Gastroesophageal sphincter (tissue), 4 donors: ENCODE measurements around the gene MYO9A. TPM values are rescaled to one million over a fixed set of nuclear protein-coding genes. Genes with fewer than 3 reads are reported as not detected.

Experiments used
- ATAC-seq: fragments of 150-250 bp; one replicate; pipeline ENCODE4 v1.9.1; 2016; ENCODE audit warnings: mild to moderate bottlenecking, moderate library complexity
- H3K27ac ChIP-seq, 4 donors: fragments of 200-600 bp; sonication (generic) in 3 of 4; 1 replicate in 3 of 4; 2 replicates in 1 of 4; pipeline ENCODE4 v1.5.1; 2016 to 2019
- H3K27me3 ChIP-seq: fragments of 200-600 bp; sonication (generic); one replicate; pipeline ENCODE4 v1.5.1; 2019
- H3K36me3 ChIP-seq, 2 donors: fragments of 200-600 bp; sonication (generic); one replicate each; pipeline ENCODE4 v1.5.1; 2019; ENCODE audit warnings: control low read depth in 1 of 2
- H3K4me1 ChIP-seq, 3 donors: fragments of 200-600 bp; sonication (generic); 1 replicate in 2 of 3; 2 replicates in 1 of 3; pipeline ENCODE4 v1.5.1; 2016 to 2019; ENCODE audit warnings: control low read depth in 2 of 3
- H3K4me3 ChIP-seq, 2 donors: fragments of 200-600 bp; sonication (generic); one replicate each; pipeline ENCODE4 v1.5.1; 2019; ENCODE audit warnings: mild to moderate bottlenecking in 1 of 2, moderate library complexity in 1 of 2
- H3K9me3 ChIP-seq, 3 donors: fragments of 200-600 bp; sonication (generic); one replicate each; pipeline ENCODE4 v1.5.1; 2017 to 2019; ENCODE audit warnings: control low read depth in 2 of 3
- EP300 ChIP-seq: sonication (generic); formaldehyde crosslinking; IDR thresholded peaks from one replicate; pipeline ENCODE4 v1.6.1; 2017; ENCODE audit warnings: antibody characterized with exemption, mild to moderate bottlenecking
- POLR2A ChIP-seq, 2 donors: fragments of 450-650 bp; IDR thresholded peaks; one replicate each; pipeline ENCODE4 v1.6.1; 2017; ENCODE audit warnings: antibody characterized with exemption in 2 of 2, mild to moderate bottlenecking in 2 of 2, moderate library complexity in 1 of 2
- POLR2AphosphoS5 ChIP-seq: sonication (generic); formaldehyde crosslinking; IDR thresholded peaks from one replicate; pipeline ENCODE4 v1.6.1; 2017; ENCODE audit warnings: antibody characterized with exemption
- WGBS, 2 donors: methylation state at CpG; one replicate each; pipeline ENCODE4 v1.1.5; 2018; ENCODE audit warnings: low coverage in 1 of 2; 5-methylcytosine and 5-hydroxymethylcytosine counted together
- total RNA-seq, 4 donors: library from RNA; depleted of rRNA; stranded (reverse); fragments of >200 nt; gene quantifications; one replicate each; pipeline ENCODE4 v1.1.0, GENCODE V29; 2016
- TF ChIP-seq, protein P1 (sequence below), 4 experiments: fragments of 200-600 bp in 2 of 4; fragments of 450-650 bp in 2 of 4; sonication (generic) in 1 of 4; IDR thresholded peaks; one replicate each; pipeline ENCODE4 v1.5.1; 2017 to 2019; ENCODE audit warnings: antibody characterized with exemption in 4 of 4, mild to moderate bottlenecking in 2 of 4, moderate library complexity in 2 of 4

Gene MYO9A
- total RNA-seq, 4 donors from 2014 or later: 74.5 to 118 (median 108) TPM

DNA sequence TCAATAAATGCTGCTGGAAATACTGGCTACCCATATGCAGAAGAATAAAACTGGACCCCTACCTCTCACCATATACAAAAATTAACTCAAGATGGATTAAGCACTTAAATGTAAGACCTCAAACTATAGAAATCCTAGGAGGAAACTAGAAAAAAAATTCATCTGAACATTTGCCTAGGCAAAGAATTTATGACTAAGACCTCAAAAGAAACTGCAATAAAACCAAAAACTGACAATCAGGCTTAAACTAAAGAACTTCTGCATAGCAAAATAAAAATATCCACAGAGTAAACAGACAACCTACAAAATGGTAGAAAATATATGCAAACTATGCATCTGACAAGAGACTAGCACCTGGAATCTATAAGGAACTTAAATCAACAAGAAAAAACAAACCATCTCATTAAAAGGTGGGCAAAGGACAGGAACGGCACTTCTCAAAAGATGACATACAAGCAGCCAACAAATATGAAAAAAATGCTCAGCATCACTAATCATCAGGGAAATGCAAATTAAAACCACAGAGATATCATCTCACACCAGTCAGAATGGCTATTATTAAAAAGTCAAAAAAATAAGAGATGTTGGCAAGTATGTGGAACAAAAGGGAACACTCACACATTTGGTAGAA is 47.0 kb downstream of the MYO9A start:
- Histone ChIP-seq H3K36me3 (no peaks in the 10 kb centered on the region), H3K27ac (no peak overlapping the region), H3K9me3 (no peaks in the 10 kb centered on the region), H3K4me3 (no peak overlapping the region), H3K4me1 (peaks cover 0 to 39% (median 0%) of the 10 kb centered on the region in 3 donors), H3K27me3 (no peaks in the 10 kb centered on the region)
- WGBS, 2 donors: 62 to 89% methylated on average over 1 of the region's 1 CpG
- no peak for ATAC-seq
- TF ChIP-seq EP300 (no peak), POLR2AphosphoS5 (no peak), POLR2A (IDR thresholded peaks at IDR 0.05) (no peak)
- TF ChIP-seq, protein P1, sequence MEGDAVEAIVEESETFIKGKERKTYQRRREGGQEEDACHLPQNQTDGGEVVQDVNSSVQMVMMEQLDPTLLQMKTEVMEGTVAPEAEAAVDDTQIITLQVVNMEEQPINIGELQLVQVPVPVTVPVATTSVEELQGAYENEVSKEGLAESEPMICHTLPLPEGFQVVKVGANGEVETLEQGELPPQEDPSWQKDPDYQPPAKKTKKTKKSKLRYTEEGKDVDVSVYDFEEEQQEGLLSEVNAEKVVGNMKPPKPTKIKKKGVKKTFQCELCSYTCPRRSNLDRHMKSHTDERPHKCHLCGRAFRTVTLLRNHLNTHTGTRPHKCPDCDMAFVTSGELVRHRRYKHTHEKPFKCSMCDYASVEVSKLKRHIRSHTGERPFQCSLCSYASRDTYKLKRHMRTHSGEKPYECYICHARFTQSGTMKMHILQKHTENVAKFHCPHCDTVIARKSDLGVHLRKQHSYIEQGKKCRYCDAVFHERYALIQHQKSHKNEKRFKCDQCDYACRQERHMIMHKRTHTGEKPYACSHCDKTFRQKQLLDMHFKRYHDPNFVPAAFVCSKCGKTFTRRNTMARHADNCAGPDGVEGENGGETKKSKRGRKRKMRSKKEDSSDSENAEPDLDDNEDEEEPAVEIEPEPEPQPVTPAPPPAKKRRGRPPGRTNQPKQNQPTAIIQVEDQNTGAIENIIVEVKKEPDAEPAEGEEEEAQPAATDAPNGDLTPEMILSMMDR (IDR thresholded peaks at IDR 0.05): no peak

- ATAC-seq: no peak
- Histone ChIP-seq H3K27ac (no peak overlapping the region), H3K9me3 (no peaks in the 10 kb centered on the region), H3K27me3 (no peaks in the 10 kb centered on the region), H3K4me3 (no peak overlapping the region), H3K36me3 (no peaks in the 10 kb centered on the region), H3K4me1 (peaks cover 0 to 25% (median 0%) of the 10 kb centered on the region in 3 donors)
- no peak for TF ChIP-seq EP300
Measured at GRCh38 chr15:72068856-72069255, 49.1 kb downstream of the MYO9A start.

GRCh38 chr15:72065801-72066200 is 52.1 kb downstream of the MYO9A start:
- Histone ChIP-seq H3K4me1 (peaks cover 0 to 25% (median 0%) of the 10 kb centered on the region in 3 donors), H3K27ac (no peak overlapping the region), H3K36me3 (no peaks in the 10 kb centered on the region), H3K4me3 (no peak overlapping the region), H3K27me3 (no peaks in the 10 kb centered on the region), H3K9me3 (no peaks in the 10 kb centered on the region)
- TF ChIP-seq POLR2A (IDR thresholded peaks at IDR 0.05) (no peak), EP300 (no peak), POLR2AphosphoS5 (no peak)
- TF ChIP-seq, protein P1 (IDR thresholded peaks at IDR 0.05): no peak
- 78% methylated on average over 2 of the region's 2 CpGs for WGBS, 2 donors
- no peak for ATAC-seq

DNA sequence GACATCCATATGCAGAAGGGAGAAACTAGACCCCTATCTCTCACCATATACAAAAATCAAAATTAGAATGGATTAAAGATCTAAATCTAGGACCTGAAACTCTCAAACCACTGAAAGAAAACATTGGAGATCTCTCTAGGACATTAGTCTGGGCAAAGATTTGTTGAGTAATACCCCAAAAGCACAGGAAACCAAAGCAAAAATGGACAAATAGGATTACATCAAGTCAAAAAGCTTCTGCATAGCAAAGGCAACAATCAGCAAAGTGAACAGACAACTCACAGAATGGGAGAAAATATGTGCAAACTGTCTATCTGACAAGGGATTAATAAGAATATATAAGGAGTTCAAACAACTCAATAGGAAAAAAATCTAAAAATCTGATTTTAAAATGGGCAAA is 54.8 kb downstream of the MYO9A start:
- TF ChIP-seq, protein P1 (IDR thresholded peaks at IDR 0.05): no peak
- TF ChIP-seq EP300 (no peak), POLR2A (IDR thresholded peaks at IDR 0.05) (no peak), POLR2AphosphoS5 (no peak)
- Histone ChIP-seq H3K4me1 (peaks cover 0 to 38% (median 0%) of the 10 kb centered on the region in 3 donors), H3K27ac (no peak overlapping the region)

DNA sequence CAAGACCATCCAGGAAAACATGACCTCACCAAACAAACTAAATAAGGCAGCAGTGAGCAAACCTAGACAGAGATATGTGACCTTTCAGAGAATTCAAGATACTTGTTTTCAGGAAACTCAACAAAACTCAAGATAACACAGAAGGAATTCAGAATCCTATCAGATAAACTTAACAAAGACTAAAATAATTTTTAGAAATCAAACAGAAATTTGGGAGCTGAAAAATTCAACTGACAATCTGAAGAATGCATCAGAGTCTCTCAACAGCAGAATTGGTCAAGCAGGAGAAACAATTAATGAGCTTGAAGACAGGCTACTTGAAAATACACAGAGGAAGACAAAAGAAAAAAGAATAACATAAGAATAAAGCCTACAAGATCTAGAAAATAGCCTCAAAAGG is 55.6 kb downstream of the MYO9A start:
- no peak overlapping the region for H3K27ac ChIP-seq
- no peak for TF ChIP-seq EP300
- TF ChIP-seq POLR2A (IDR thresholded peaks at IDR 0.05): no peak
- TF ChIP-seq, protein P1 (IDR thresholded peaks at IDR 0.05): no peak
- no peak for TF ChIP-seq POLR2AphosphoS5
- ATAC-seq: no peak
- no peaks in the 10 kb centered on the region for H3K27me3 ChIP-seq
- no peak overlapping the region for H3K4me3 ChIP-seq
- H3K4me1 ChIP-seq: peaks cover 0 to 43% (median 0%) of the 10 kb centered on the region in 3 donors
- no peaks in the 10 kb centered on the region for H3K9me3 ChIP-seq
- no peaks in the 10 kb centered on the region for H3K36me3 ChIP-seq

More for the DNA sequence above, 54.8 kb downstream of the MYO9A start:
- Histone ChIP-seq H3K9me3 (no peaks in the 10 kb centered on the region), H3K27me3 (no peaks in the 10 kb centered on the region), H3K4me3 (no peak overlapping the region), H3K36me3 (no peaks in the 10 kb centered on the region)
- ATAC-seq: no peak
